GM12878 (cell line): Measurements from ENCODE around the gene S100P. TPM values are rescaled to one million over a fixed set of nuclear protein-coding genes. Genes with fewer than 3 reads are reported as not detected.

ENCODE experiments used
- ATAC-seq: fragments of 200-7000 bp; cut with Tn5 transposase; 3 replicates; pipeline ENCODE4 v1.9.1; 2020; ENCODE audit warnings: mild to moderate bottlenecking, moderate library complexity
- BruUV-seq: library from RNA; stranded (reverse); fragments of 400-500 nt; replicated peaks from 2 replicates; lab custom pipeline; 2021; lab: Mats Ljungman, UMichigan
- CTCF ChIA-PET: fragments of 300-600 bp; sonication (Branson Sonifier 250); formaldehyde crosslinking; extraction: SDS; loops from one replicate; lab custom pipeline; 2021; ENCODE audit warnings: inconsistent platforms; lab: Yijun Ruan, JAX
- POLR2A ChIA-PET: fragments of 350-600 bp; formaldehyde crosslinking; extraction: SDS; loops from one replicate; lab custom pipeline; 2021; ENCODE audit warnings: inconsistent platforms; lab: Charles Lee
- RAD21 ChIA-PET: fragments of 300-600 bp; sonication (Branson Sonifier 250); formaldehyde crosslinking; loops from one replicate; lab custom pipeline; 2023; ENCODE audit warnings: antibody characterized with exemption; ENCODE audit not compliant: unreplicated experiment; lab: Charles Lee
- SMC1A ChIA-PET: fragments of 300-600 bp; sonication (Branson Sonifier 250); formaldehyde crosslinking; loops from one replicate; lab custom pipeline; 2023; ENCODE audit not compliant: unreplicated experiment, uncharacterized antibody; lab: Charles Lee
- DNase-seq: peaks from one replicate; pipeline ENCODE4 v3.0.0-alpha.2; 2011; ENCODE audit warnings: low read depth, low spot score
- FAIRE-seq: peaks from 3 replicates; lab custom pipeline; 2011; peaks lifted over from hg19 to GRCh38; lab: Jason Lieb, UNC
- H2AFZ ChIP-seq: 2 replicates; pipeline ENCODE4 v1.6.0; 2011; ENCODE audit warnings: low read depth, low read length, control low read depth; ENCODE audit not compliant: control insufficient read depth
- H3K27ac ChIP-seq: 2 replicates; pipeline ENCODE4 v1.5.1; 2011; ENCODE audit warnings: control low read depth; ENCODE audit not compliant: control insufficient read depth, insufficient read depth
- H3K27me3 ChIP-seq, 2 experiments: replicated peaks in 1 of 2; 2 replicates each; pipeline versions ENCODE4 v1.6.0 to v1.6.1; 2011; ENCODE audit warnings: low read length in 1 of 2; ENCODE audit not compliant: control insufficient read depth in 2 of 2, insufficient read depth in 2 of 2
- H3K36me3 ChIP-seq, 2 experiments: 2 replicates each; pipeline ENCODE4 v1.5.1; 2011; ENCODE audit warnings: low read length in 1 of 2; ENCODE audit not compliant: control insufficient read depth in 2 of 2, insufficient read depth in 2 of 2
- H3K4me1 ChIP-seq: 2 replicates; pipeline ENCODE4 v1.6.1; 2011; ENCODE audit warnings: mild to moderate bottlenecking, low read length, moderate library complexity, mixed read lengths; ENCODE audit not compliant: control insufficient read depth, insufficient read depth
- H3K4me2 ChIP-seq: 2 replicates; pipeline ENCODE4 v1.6.0; 2011; ENCODE audit warnings: control low read depth; ENCODE audit not compliant: control insufficient read depth, insufficient read depth
- H3K4me3 ChIP-seq: fragments of 200-600 bp; sonication (generic); 2 replicates; pipeline ENCODE4 v1.5.1; 2016
- H3K79me2 ChIP-seq: 2 replicates; pipeline ENCODE4 v1.6.0; 2011; ENCODE audit warnings: low read length; ENCODE audit not compliant: control insufficient read depth, insufficient read depth
- H3K9ac ChIP-seq: 2 replicates; pipeline ENCODE4 v1.8.0; 2011; ENCODE audit warnings: low read length, control low read depth, mixed read lengths; ENCODE audit not compliant: control insufficient read depth, insufficient read depth
- H3K9me3 ChIP-seq: replicated peaks from 3 replicates; pipeline ENCODE4 v1.5.1; 2011; ENCODE audit warnings: mild to moderate bottlenecking, low read length; ENCODE audit not compliant: control insufficient read depth, insufficient read depth
- H4K20me1 ChIP-seq: 2 replicates; pipeline ENCODE4 v1.6.0; 2011; ENCODE audit not compliant: control insufficient read depth, insufficient read depth
- CTCF ChIP-seq, 3 experiments: IDR thresholded peaks in 2 of 3; conservative IDR thresholded peaks in 1 of 3; 2 replicates each; pipeline ENCODE4 v1.5.1; 2011; ENCODE audit warnings: low read depth in 3 of 3, low read length in 3 of 3, mild to moderate bottlenecking in 3 of 3, control low read depth in 2 of 3, moderate library complexity in 2 of 3, inconsistent platforms in 1 of 3, mixed read lengths in 1 of 3; ENCODE audit not compliant: control insufficient read depth in 2 of 3, insufficient read depth in 1 of 3; ENCODE audit errors: extremely low read depth in 1 of 3
- EGR1 ChIP-seq, 2 experiments: IDR thresholded peaks; 1 replicate in 1 of 2; 2 replicates in 1 of 2; pipeline ENCODE4 v1.6.1; 2011 to 2012; ENCODE audit warnings: low read depth in 2 of 2, low read length in 2 of 2, borderline replicate concordance in 1 of 2, mild to moderate bottlenecking in 1 of 2, moderate library complexity in 1 of 2
- PRDM15 ChIP-seq: fragments of 450-650 bp; formaldehyde crosslinking; IDR thresholded peaks from 2 replicates; pipeline ENCODE4 v1.4.0; 2020; ENCODE audit warnings: mild to moderate bottlenecking, moderate library complexity
- SUPT20H ChIP-seq: IDR thresholded peaks from 2 replicates; pipeline ENCODE4 v1.6.1; 2011; ENCODE audit warnings: low read depth, mild to moderate bottlenecking, low read length, moderate library complexity, borderline replicate concordance; ENCODE audit not compliant: control insufficient read depth
- WGBS: methylation state at CpG from one replicate; pipeline ENCODE4 v1.1.6; 2016; ENCODE audit warnings: low lambda C conversion rate; ENCODE audit not compliant: insufficient replicate concordance, insufficient coverage; ENCODE audit errors: missing lambda C conversion rate; 5-methylcytosine and 5-hydroxymethylcytosine counted together
- in situ Hi-C: fragments of 300-500 bp; cut with MboI; formaldehyde crosslinking; loops from 9 replicates; pipeline ENCODE4 v1.14.3; 2018; ENCODE audit warnings: mixed read lengths
- intact Hi-C: fragments of 100-400 bp; cut with micrococcal nuclease; formaldehyde crosslinking; loops from one replicate; pipeline ENCODE4 v1.14.2; 2022; ENCODE audit not compliant: unreplicated experiment
- polyA plus RNA-seq, 11 experiments: library from polyadenylated mRNA; depleted of rRNA in 4 of 11; unstranded in 6 of 11; stranded (reverse) in 5 of 11; fragments of >200 nt; fragmentation: Nextera tagmentation in 4 of 11; fragmentation: Illumina TruSeq in 1 of 11; extraction: Ambion mirVana in 4 of 11; extraction: Trizol in 1 of 11; gene quantifications; 1 replicate in 1 of 11; 2 replicates in 10 of 11; pipeline versions ENCODE4 v1.2.1 to v1.2.3, GENCODE V29; 2011 to 2016; ENCODE audit warnings: inconsistent platforms in 2 of 11, missing spikeins in 2 of 11, low read depth in 1 of 11
- total RNA-seq, 4 experiments: library from RNA; depleted of rRNA in 3 of 4; stranded (reverse); fragments of >200 nt in 3 of 4; fragmentation: Illumina TruSeq in 1 of 4; extraction: Trizol in 1 of 4; gene quantifications; 2 replicates each; pipeline versions ENCODE4 v1.2.1 to v1.2.3, GENCODE V29; 2013 to 2021

Gene S100P
- total and polyA plus RNA-seq, 10 of the 15 experiments (the other 5 are each of a cell fraction or from before 2014, with no cell fraction given): 0.90 TPM; not detected in 9

- 93% methylated on average over 12 of the region's 13 CpGs for WGBS
- FAIRE-seq (no peak), ATAC-seq (no peak), DNase-seq (no peak)
- ChIA-PET SMC1A (interaction anchor here (0.9 to 1.3 kb wide), 2 partner anchors 10 to 26 kb away, joined by 3 read pairs; no protein-coding TSS in a partner anchor), CTCF (interaction anchor here (0.9 to 2.1 kb wide), 3 partner anchors 13 to 156 kb away, joined by 3 to 4 read pairs (median 4); no protein-coding TSS in a partner anchor), RAD21 (interaction anchor here (1.0 kb wide), 1 partner anchor 27 kb away, joined by 3 read pairs; no protein-coding TSS in a partner anchor)
- no peak overlapping the region for H3K4me2 ChIP-seq
- peaks cover 5% of the 10 kb centered on the region for H3K4me1 ChIP-seq
- no peak overlapping the region for H2AFZ ChIP-seq
- H3K4me3 ChIP-seq: no peak overlapping the region
- peaks cover 21% of the 10 kb centered on the region for H3K79me2 ChIP-seq
- no peaks in the 10 kb centered on the region for H3K27me3 ChIP-seq
- H4K20me1 ChIP-seq: no peaks in the 10 kb centered on the region
- peaks cover 5% of the 10 kb centered on the region; the same call in 2 of the 3 replicates for H3K9me3 ChIP-seq
- in situ Hi-C loops: no loop called here
- no peak overlapping the region for H3K27ac ChIP-seq
- H3K9ac ChIP-seq: no peak overlapping the region
- intact Hi-C loops: no loop called here
- H3K36me3 ChIP-seq: peaks cover 3 to 18% of the 10 kb centered on the region in 2 experiments; a peak in 3 of 4 replicates
- no TSS peak for BruUV-seq
- no peak for TF ChIP-seq PRDM15 (CRISPR knock-in tag)
- no peak for TF ChIP-seq SUPT20H
- TF ChIP-seq CTCF (IDR thresholded peaks at IDR 0.05 in 2 of 3, conservative IDR thresholded peaks at IDR 0.05 in 1 of 3; ENCODE audit: control insufficient read depth in 2 of 3, extremely low read depth in 1 of 3, insufficient read depth in 1 of 3, low read depth in 3 of 3, low read length in 3 of 3): peak in 2 of 3 experiments; percentile 35 to 40; a peak in 5 of 6 replicates
- no peak for TF ChIP-seq EGR1 (IDR thresholded peaks at IDR 0.05; ENCODE audit: borderline replicate concordance in 1 of 2, low read depth in 2 of 2, low read length in 2 of 2)
- TF ChIP-seq, all 136 proteins: peak for 1
- POLR2A ChIA-PET: no interaction called here
Observed at GRCh38 chr4:6701371-6701770, 7.7 kb downstream of the S100P start.
